GM19324 (cell line): ENCODE results near the gene MAPK12.
A peak's percentile ranks its signal among the peaks of the same experiment; 100 is the strongest.
"Not testable (repeated sequence)": the region's sequence is repeated elsewhere in the genome, so short reads cannot be mapped to it uniquely, and the experiment has no call there.

Experiments used
- ATAC-seq: cut with Tn5 transposase; IDR thresholded peaks from one replicate; pipeline ENCODE4 v1.9.1; 2021; ENCODE audit warnings: mild to moderate bottlenecking, moderate library complexity; ENCODE audit not compliant: unreplicated experiment, low FRiP score

MAPK12 gene

DNA sequence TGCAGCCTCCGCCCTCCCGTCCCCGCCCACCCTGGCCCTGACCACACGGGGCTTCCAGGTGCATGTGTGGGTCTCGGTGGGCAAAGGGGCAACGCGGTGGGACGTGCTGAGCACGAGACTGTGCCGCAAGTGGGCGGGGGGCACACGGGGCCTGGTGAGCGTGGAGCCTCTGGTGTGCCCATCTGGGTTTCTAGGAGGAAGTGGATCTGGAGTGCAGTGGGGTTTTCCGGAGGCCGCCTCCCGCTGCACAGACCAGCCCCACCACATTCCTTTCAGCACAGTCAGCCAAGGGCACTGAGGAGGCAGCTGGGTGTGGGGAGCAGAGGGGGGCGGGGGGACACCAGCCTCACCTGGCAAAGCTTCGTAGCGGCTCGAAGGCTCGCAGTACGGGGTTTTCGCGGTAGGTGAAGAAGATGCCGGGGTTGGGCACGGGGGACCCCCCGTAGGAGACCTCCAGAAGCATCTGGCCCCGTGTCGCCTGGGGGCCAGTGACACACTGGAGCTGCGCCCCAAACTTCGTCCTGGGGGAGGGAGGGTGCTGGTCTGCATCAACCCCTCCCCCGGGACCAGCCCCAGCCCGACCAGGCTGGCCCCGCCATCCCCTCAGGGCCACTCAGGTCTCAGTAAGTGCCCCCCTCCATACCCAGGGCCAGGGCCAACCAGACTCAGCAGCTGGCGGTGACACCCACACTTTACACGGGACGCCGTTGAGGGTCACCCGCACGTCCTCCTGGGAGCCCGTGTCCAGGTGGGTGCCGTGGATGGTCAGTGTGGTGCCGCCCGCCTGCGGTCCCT is 21.1 kb upstream of the MAPK12 start:
- no peak for ATAC-seq

DNA sequence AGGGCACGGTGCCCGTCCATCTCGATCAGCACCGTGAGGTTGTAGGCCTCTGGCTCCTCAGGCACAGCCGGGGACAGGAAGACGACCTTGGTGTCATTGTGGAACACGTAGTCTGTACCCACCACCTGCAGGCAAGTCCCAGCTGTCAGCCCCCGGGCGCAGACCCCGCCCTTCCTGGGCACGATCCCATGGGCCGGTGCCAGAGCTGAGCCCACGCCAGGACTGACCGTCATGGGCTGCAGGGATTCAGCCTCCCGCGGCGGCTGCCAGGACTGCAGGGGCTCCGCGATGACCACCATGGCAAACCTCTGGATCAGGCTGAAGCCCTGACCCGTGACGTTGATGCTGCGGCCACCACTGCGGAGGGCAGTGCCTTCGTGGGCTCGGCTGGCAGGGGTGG is 20.5 kb upstream of the MAPK12 start:
- no peak for ATAC-seq

DNA sequence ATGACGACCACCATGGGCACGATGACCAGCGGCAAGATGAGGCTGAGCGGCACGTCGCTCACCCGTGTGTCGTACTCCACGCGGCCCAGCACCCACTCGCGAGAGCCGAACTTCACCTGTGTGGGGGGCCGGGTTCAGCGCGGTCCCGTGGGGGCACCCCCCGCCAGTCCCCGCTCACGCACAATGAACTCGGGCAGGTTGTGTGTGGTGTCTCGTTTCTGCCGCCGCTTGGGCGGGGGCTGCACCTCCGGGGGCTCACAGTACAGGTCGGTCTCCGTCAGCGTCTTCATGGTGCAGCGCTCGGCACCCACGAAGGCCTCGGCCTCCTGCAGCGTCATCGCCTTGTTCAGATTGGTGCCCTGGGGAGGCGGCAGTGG is 19.9 kb upstream of the MAPK12 start:
- no peak for ATAC-seq

DNA sequence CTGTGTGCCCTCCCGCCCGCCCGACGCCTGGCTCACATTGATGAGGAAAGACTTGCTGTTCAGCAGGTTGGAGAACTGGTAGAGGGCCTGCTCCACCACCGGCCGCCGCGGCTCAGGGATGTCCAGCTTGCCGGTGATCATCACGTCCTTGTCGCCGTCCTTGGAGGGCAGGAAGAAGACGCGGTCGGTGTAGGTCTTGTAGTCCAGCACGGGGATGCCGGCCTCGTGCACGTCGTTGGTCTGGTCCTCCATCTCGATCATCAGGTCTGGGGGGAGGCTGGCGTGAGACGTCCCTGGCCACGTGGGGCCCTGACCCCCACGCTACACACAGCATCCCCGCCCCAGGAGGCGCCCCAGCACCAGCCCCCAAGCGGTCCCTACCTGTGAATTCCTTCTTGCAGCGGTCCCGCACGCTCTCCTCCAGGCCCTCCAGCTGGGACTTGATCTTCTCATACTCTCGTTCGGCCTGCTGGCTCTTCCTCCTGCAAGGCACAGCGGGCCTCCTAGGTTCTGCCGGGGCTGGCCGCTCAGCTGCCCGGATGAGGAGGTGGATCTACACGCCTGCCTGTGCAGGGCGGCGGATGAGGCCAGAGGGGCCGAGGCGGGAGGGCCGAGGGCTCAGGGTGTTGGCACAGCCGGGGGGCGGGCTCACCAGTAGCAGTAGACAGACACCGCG is 19.4 kb upstream of the MAPK12 start:
- no peak for ATAC-seq

DNA sequence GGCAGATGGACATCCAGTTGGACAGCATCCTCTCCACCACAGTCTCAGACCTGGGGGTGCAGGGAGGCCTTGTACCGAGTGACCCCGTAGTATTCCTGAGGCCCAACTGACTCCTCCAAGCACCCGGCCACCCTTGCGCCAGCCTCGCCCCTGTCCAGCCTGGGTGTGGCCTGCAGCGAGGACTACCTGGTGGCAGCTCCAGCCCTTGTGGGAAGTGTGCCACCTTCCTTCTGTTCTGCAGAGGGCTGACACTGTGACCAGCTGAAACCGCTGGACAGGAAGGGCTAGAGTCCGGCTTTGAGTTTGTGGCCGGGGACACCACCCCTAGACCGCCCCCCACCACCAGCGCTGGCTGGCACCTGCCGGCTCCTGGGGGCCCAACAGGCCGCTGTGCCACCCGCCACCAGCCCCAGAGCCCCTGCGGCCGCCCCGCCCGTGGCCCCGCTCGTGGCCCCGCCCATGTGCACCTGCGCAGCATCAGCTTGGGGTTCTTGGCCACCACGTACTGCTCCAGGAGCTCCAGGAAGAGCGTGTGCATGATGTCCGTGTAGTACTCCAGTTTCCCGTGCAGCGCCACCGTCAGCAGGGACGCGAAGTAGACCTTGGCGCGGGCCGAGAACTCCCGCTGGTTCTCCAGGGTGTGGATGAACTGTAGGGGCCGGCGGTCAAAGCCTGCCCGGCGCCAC is 18.7 kb upstream of the MAPK12 start:
- no peak for ATAC-seq

DNA sequence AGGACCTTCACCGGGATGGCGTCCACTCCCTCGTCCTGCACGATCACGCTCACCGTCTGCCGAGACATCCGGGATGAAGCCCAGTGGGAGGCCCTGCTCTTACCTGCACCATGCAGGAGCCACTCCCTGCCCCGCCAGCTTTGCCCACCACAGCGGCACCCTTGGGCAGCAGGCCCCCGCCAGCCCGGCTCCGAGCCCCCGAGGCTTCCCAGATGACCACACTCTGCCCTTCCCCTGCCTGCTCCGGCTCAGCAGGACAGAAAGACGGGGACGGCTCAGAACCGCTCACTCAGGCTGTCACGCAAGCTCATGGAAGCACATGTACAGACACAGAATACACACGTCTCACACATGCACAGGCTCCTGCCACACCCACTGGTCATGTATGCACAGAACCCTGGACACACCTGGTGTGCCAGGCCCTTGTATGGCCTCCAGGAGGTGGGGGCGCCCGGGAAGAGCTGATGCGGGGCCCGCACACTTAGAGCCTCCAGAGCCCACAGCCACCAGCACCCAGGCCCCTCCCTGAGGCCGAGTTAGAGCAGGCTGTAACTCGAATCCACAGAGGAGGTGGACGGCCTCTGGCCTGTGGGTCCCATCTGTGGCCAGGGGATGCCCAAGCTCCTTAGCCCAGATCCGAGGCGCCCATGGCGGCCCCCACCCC is 17.6 kb upstream of the MAPK12 start:
- ATAC-seq: no peak

DNA sequence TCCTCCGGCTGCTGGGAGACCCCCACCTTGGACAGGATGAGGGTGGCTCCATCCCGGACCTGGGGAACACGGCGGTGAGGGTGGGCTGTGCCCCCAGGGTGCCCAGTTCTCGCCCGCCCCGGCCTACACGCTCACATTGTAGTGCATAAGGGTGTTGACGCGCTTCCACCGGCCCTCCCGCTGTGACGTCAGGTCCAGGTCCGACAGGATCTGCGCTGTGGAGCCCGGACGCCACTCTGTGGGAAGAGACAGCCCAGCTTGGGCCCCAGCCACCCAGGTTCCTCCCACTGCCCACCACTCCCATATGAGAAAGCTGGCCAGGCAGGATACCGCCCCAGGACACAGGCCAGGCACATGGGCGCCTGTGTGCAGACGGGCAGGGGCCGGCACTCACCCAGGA is 17.0 kb upstream of the MAPK12 start:
- ATAC-seq: no peak

DNA sequence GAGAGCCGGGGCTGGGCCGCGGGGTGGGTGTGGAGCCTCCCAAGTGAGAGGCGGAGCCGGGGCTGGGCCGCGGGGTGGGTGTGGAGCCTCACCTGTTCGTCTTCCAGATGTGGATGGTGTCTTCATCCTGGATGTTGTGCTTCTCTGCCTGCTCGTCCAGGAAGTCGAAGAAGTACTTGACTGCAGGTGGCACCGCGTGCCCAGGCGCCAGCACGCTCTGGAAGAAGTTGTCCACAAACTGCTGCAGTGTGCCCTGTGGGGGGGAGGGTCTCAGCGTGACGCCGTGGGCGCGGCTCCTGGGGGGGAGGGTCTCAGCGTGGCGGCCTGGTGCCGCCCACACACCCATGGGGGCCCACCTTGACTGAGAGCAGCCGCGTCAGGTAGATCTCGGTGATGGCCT is 16.3 kb upstream of the MAPK12 start:
- ATAC-seq: no peak

DNA sequence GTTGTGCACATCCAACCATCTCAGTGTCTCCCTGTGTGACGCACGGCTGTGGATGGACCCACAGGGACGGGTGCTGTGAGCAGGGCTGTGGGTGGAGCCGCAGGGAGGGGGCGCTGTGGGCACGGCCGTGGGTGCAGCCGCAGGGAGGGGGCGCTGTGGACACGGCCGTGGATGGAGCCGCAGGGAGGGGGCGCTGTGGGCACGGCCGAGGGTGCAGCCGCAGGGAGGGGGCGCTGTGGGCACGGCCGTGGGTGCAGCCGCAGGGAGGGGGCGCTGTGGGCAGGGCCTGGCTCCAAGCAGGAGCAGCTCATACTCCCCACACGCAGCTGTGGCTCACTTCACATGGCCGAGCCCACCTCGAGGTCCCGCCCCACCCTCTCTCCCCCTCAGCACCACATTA is 14.7 kb upstream of the MAPK12 start:
- peak; percentile 46 for ATAC-seq

DNA sequence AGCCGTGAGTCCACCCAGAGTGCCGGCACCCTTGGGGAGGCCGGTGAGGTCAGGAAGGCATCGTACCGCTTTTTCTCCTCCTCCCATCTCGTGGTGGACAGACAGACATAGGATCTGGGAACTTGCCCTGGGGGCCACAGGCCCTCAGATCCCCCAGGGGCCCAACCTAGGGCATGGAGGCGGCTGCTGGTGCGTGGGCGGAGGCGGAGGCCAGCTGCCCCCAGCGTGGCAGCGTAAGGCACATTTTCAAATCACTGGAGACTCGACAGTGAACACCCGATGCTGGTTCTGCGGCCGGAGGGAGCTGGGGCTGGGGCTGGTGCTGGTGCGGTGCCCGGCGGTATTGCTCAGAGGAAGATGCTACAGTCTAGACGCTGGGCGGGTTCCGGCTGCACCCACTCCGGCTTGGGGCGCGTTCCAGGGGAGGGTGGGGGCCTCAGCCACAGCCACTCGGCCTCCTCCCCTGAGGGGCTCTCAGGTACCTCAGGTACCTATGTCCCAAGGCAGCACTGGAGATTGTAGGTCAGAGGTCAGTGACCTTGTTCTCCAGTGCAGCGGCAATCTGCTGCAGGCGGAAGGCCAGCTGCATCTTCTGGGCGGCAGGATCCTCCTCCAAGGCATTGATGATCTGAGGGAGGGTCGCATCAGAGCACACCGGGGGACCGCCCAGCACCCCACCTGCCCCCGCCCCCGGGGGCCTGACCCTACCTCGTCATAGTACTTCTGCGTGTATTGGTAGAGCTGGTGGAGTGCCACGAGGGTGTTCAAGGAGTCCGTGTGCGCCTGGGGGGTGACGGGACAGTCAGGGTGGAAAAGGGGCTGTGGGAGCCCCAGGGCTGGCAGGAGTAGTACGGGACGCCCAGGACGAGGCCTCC is 13.9 kb upstream of the MAPK12 start:
- no peak for ATAC-seq

DNA sequence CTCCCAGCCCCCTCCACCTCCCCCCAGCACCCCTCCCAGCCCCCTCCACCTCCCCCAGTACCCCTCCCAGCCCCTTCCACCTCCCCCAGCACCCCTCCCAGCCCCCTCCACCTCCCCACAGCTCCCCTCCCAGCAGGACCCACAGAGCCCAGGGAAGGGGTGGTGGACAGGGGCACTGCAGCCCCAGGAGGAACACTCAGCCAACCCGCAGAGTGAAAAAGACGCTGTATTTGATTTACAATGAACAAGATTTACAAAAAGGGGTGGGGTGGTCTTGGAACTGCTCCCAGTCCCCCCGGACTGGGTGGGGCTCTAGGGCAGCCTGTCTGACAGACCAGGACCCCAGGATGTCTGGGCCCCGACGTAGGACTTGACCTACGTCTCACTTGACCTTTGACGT is 13.3 kb upstream of the MAPK12 start:
- ATAC-seq: no peak

DNA sequence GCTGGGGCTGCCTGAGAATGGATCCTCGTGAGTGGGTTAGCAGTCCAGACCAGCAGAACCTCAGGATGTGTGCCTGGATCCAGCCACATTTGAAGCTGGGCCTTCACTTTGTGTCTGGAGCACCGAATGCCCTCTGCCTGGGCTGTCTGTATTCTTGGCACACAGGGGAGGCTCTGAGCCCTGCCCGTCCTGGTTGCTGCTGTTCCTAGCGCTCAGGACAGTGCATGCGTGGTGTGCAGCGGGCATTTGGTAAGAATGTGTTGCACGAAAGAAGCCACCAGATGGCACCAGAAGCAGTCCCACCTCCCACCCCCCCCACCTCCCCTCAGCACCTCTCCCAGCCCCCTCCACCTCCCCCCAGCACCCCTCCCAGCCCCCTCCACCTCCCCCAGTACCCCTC is 12.8 kb upstream of the MAPK12 start:
- no peak for ATAC-seq

DNA sequence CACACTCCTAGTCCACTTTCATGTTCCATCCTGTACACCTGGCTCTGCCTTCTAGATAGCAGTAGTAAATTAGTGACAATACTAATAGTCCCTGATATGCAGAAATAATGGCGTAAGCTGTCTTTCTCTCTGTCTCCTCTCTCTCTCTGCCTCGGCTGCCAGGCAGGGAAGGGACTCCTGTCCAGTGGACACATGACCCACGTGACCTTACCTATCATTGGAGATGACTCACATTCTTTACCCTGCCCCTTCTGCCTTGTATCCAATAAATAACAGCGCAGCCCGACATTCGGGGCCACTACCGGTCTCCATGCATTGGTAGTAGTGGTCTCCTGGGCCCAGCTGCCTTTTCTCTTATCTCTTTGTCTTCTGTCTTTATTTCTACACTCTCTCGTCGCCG is 12.3 kb upstream of the MAPK12 start:
- ATAC-seq: not testable (repeated sequence)

DNA sequence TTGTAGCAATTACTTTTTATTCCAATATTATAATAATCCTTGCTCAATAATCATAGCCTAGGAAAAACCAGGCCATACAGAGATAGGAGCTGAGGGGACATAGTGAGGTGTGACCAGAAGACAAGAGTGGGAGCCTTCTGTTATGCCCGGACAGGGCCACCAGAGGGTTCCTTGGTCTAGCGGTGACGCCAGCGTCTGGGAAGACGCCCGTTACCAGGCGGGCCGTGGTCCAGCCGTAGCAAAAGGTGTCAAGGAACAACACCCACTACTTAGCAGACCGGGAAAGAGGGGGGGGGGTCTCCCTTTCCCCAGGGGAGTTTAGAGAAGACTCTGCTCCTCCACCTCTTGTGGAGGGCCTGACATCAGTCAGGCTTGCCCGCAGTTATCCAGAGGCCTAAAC is 11.9 kb upstream of the MAPK12 start:
- not testable (repeated sequence) for ATAC-seq

DNA sequence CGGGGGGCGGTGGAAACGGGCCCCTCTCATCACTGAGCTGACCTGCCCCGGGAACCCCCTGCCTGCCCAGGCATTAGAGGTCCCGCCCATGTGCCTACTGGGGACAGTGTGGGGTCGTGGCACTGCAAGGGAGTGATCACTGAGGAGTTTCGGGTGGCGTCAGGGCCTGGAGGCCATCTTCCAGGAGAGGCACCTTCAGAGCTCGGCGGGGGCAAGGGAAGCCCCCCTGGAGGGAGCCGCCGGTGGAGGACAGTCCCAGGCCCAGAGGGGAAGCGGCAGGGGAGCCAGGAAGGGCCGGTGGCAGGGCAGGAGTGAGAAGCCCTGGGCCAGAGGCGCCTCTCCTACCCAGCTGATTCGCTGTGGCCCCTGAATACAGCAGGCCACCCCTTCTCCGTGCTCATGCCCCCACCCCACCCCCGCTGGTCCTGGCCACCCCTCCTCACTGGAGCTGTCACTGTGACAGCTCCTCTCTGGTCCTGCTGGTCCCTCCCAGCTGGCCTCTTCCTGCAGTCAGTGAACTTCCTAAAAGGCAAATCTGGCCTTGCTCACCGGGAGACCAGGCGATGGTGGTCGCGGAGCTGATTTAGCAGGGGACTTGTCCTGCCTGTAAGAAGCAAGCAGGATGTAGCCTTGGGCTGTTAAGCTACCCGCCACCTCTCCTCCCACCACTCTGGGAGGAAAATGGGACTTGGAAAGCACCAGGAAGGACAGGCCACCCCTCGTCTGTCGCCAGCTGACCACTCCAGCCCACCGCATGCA is 10.7 kb upstream of the MAPK12 start:
- no peak for ATAC-seq

DNA sequence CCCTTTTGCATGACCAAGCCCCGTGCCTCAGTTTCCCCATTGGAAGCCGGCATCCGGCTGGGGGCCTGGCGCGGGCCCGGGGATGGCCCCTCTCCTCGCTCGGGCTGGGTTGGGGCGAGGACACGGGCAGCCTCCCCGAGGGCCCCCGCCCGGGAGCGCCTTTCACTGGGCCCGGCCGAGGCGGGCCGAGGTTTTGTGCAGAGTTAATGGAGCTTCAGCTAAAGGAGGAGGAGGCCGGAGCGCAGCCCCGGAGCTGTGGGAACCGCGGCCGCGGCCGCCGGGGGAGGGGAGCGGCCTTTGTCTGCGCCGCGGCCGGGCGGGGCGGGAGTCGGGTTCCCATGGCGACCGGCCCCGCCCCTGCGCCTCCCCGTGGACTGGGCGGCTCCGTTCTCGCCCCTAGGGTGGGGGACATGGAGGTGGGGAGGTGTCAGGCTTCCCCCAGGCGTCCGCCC is 10.1 kb upstream of the MAPK12 start:
- ATAC-seq: no peak

DNA sequence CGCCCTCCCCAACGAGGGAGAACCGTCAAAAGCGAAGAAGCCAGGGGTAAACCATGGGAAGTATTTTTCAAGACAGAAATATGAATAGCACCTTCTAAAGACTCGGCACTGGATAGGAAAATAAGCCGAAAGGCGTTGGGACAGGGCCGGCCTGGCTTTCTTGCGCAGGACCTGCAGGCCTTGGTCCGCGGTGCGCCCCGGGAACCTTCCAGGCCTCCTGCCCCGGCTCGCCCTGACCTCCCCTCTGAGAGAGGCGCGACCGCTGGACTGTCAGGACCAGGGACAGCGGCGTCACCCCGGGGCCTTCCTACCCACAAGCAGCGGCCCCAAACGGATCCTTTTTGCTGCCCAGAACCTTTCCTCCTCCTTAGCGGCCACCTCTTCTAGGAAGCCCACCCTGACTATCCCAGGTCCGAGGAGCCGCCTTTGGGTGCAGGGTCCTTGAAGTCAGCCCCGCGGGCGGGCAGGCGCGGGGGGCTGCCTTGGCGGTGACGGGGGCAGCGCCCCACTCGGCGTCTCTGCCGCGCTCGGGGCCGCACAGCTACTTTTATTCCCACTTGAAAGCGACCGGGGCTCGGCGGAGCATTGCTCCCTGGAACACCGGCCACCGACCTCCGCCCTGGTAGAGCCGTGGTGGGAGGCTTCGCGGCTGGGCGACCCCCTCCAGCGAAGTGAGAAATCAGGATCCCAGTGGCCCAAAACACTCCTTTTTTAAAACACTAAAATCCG is 9.3 kb upstream of the MAPK12 start:
- no peak for ATAC-seq

DNA sequence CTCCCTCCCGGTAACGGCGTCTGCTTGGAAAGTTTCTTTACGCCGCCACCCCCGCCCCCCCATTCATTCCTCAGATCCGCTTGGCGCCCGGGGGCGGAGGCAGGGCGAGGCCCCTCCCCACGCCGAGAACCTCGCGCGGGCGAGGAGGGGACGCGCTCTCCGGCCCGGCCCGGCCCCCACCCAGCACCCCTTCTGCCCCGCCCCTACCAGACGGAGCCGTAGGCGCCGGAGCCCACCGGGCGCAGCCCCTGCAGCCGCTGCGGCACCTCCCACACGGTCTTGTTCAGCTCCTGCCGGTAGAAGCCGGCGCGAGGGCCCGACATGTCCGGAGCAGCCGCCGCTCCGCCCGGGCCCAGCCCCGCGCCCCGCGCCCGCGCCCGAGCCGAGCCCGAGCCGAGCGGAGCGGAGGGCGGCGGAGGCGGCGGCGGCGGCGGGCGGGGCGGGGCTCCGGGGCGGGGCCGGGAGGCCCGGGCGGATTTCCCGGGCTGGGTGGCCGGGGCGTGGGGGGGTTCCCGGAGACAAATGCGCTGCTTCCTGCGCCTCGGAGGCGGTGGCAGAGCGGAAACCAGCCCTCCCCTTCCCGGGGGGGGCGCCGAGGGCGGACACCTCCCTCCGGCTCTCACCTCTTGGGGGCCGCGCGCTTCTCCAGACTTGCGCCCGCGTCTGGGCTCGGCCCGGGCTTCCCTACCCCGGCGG is 8.6 kb upstream of the MAPK12 start, which contains the start of gene MAPK11:
Gene MAPK11 (minus strand): TSS at position 411 of the 696 bp plus-strand sequence. CDS start 88 bp downstream, at position 323.
- ATAC-seq: peak; percentile 42
